NCI-H2227 treated with DMSO at 0.1 percent for 48 hours (cell line): ENCODE results near the gene USP17L24.
"Not testable (repeated sequence)": the region's sequence is repeated elsewhere in the genome, so short reads cannot be mapped to it uniquely, and the experiment has no call there.

ENCODE experiments used
- DNase-seq: peaks from one replicate; lab custom pipeline; 2025; lab: John Stamatoyannopoulos, UW

The USP17L24 gene, protein sequence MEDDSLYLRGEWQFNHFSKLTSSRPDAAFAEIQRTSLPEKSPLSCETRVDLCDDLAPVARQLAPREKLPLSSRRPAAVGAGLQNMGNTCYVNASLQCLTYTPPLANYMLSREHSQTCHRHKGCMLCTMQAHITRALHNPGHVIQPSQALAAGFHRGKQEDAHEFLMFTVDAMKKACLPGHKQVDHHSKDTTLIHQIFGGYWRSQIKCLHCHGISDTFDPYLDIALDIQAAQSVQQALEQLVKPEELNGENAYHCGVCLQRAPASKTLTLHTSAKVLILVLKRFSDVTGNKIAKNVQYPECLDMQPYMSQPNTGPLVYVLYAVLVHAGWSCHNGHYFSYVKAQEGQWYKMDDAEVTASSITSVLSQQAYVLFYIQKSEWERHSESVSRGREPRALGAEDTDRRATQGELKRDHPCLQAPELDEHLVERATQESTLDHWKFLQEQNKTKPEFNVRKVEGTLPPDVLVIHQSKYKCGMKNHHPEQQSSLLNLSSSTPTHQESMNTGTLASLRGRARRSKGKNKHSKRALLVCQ

DNA sequence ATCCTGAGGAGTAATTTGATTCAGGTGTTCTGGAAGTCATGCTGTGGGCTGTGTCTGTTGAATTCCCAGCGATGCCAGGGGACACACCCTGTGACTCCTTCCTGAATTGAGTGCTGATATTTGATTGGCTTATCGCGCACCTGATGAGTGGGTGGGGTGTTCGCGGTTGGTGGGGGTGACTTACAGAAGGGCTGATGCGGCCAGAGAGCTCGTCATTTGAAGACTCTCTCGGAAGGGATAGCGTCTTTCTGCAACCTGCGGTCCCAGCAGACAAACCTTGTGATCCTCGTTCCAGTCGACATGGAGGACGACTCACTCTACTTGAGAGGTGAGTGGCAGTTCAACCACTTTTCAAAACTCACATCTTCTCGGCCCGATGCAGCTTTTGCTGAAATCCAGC, at the start of gene USP17L24:
TSS of gene USP17L24 (plus strand) at position 301 of the 400 bp plus-strand sequence. CDS start at position 301, 0 bp downstream.
- DNase-seq = not testable (repeated sequence)

DNA sequence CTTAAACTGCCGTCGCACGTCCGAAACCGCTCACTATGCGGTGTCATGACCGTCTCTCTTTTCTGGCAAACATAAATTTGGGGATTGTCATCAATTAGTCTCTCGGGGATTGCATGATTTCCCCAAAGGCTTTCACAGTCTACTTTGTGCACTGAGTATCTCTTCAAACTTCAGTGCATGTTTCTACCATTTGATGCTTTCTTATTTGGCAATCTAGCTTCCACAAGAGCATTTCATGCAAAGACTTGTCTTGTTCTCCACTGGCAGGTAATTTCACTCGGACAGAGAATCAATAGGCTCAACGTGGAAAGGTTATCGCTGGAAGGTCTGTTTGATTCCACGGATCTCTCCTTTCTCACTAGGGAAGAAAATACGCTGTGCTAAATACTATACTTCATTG, 774 bp upstream of the USP17L24 start:
- not testable (repeated sequence) for DNase-seq

DNA sequence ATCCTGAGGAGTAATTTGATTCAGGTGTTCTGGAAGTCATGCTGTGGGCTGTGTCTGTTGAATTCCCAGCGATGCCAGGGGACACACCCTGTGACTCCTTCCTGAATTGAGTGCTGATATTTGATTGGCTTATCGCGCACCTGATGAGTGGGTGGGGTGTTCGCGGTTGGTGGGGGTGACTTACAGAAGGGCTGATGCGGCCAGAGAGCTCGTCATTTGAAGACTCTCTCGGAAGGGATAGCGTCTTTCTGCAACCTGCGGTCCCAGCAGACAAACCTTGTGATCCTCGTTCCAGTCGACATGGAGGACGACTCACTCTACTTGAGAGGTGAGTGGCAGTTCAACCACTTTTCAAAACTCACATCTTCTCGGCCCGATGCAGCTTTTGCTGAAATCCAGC, 4.6 kb downstream of the USP17L24 start, which contains the start of gene USP17L25:
TSS of gene USP17L25 (plus strand) at position 301 of the 400 bp plus-strand sequence. CDS start at position 301, 0 bp downstream.
- not testable (repeated sequence) for DNase-seq

DNA sequence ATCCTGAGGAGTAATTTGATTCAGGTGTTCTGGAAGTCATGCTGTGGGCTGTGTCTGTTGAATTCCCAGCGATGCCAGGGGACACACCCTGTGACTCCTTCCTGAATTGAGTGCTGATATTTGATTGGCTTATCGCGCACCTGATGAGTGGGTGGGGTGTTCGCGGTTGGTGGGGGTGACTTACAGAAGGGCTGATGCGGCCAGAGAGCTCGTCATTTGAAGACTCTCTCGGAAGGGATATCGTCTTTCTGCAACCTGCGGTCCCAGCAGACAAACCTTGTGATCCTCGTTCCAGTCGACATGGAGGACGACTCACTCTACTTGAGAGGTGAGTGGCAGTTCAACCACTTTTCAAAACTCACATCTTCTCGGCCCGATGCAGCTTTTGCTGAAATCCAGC, 9.4 kb downstream of the USP17L24 start, which contains the start of gene USP17L26:
TSS of gene USP17L26 (plus strand) at position 301 of the 400 bp plus-strand sequence. CDS start at position 301, 0 bp downstream.
- not testable (repeated sequence) for DNase-seq

DNA sequence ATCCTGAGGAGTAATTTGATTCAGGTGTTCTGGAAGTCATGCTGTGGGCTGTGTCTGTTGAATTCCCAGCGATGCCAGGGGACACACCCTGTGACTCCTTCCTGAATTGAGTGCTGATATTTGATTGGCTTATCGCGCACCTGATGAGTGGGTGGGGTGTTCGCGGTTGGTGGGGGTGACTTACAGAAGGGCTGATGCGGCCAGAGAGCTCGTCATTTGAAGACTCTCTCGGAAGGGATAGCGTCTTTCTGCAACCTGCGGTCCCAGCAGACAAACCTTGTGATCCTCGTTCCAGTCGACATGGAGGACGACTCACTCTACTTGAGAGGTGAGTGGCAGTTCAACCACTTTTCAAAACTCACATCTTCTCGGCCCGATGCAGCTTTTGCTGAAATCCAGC, 14.1 kb downstream of the USP17L24 start, which contains the start of gene USP17L5:
TSS of gene USP17L5 (plus strand) at position 301 of the 400 bp plus-strand sequence. CDS start at position 301, 0 bp downstream.
- not testable (repeated sequence) for DNase-seq

DNA sequence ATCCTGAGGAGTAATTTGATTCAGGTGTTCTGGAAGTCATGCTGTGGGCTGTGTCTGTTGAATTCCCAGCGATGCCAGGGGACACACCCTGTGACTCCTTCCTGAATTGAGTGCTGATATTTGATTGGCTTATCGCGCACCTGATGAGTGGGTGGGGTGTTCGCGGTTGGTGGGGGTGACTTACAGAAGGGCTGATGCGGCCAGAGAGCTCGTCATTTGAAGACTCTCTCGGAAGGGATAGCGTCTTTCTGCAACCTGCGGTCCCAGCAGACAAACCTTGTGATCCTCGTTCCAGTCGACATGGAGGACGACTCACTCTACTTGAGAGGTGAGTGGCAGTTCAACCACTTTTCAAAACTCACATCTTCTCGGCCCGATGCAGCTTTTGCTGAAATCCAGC, 18.9 kb downstream of the USP17L24 start, which contains the start of gene USP17L27:
TSS of gene USP17L27 (plus strand) at position 301 of the 400 bp plus-strand sequence. CDS start at position 301, 0 bp downstream.
- DNase-seq = not testable (repeated sequence)

DNA sequence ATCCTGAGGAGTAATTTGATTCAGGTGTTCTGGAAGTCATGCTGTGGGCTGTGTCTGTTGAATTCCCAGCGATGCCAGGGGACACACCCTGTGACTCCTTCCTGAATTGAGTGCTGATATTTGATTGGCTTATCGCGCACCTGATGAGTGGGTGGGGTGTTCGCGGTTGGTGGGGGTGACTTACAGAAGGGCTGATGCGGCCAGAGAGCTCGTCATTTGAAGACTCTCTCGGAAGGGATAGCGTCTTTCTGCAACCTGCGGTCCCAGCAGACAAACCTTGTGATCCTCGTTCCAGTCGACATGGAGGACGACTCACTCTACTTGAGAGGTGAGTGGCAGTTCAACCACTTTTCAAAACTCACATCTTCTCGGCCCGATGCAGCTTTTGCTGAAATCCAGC, 23.6 kb downstream of the USP17L24 start, which contains the start of gene USP17L28:
TSS of gene USP17L28 (plus strand) at position 301 of the 400 bp plus-strand sequence. CDS start at position 301, 0 bp downstream.
- not testable (repeated sequence) for DNase-seq

DNA sequence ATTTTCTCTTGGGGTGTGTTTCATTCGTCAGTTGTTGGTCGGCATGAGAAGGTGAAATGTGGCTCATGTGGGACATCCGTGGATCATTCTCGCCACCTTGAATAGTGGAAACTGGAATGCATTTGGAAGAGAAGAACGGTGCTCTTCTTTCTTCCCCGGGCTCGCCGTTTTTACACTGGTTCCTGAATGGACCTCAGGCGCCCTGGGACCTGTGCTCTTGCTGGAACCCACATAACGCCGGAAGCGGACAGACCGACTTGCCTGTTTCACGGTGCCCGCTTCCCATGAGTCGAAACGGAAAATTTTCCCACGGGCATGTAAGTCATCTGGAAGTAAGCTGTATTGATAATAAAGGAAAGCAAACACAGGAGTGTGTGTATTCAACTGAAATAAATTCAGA, 25.9 kb downstream of the USP17L24 start:
- not testable (repeated sequence) for DNase-seq

DNA sequence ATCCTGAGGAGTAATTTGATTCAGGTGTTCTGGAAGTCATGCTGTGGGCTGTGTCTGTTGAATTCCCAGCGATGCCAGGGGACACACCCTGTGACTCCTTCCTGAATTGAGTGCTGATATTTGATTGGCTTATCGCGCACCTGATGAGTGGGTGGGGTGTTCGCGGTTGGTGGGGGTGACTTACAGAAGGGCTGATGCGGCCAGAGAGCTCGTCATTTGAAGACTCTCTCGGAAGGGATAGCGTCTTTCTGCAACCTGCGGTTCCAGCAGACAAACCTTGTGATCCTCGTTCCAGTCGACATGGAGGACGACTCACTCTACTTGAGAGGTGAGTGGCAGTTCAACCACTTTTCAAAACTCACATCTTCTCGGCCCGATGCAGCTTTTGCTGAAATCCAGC, 28.4 kb downstream of the USP17L24 start, which contains the start of gene USP17L29:
TSS of gene USP17L29 (plus strand) at position 301 of the 400 bp plus-strand sequence. CDS start at position 301, 0 bp downstream.
- DNase-seq = not testable (repeated sequence)

DNA sequence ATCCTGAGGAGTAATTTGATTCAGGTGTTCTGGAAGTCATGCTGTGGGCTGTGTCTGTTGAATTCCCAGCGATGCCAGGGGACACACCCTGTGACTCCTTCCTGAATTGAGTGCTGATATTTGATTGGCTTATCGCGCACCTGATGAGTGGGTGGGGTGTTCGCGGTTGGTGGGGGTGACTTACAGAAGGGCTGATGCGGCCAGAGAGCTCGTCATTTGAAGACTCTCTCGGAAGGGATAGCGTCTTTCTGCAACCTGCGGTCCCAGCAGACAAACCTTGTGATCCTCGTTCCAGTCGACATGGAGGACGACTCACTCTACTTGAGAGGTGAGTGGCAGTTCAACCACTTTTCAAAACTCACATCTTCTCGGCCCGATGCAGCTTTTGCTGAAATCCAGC, 37.9 kb downstream of the USP17L24 start, which contains the start of gene USP17L30:
TSS of gene USP17L30 (plus strand) at position 301 of the 400 bp plus-strand sequence. CDS start at position 301, 0 bp downstream.
- DNase-seq = not testable (repeated sequence)
